Measurements from ENCODE around the gene LNX2. TPM values are rescaled to one million over a fixed set of nuclear protein-coding genes. Genes with fewer than 3 reads are reported as not detected.

LNX2 gene
- total RNA-seq (2021; fragmentation: NEBNext Ultra II Directional; extraction: Animal tissue kit (Norgen Biotek cat#: 25700)), result 1 to 10 TPM; 3.9 to 5.3 (median 5.2) TPM
- long read RNA-seq, full-length matches to known transcripts, result 1 of 3 reads
- long read RNA-seq, partial matches to known transcripts, result 0 of 3 reads
- long read RNA-seq, other reads (novel, unspliced or antisense), result 2 of 3 reads

DNA sequence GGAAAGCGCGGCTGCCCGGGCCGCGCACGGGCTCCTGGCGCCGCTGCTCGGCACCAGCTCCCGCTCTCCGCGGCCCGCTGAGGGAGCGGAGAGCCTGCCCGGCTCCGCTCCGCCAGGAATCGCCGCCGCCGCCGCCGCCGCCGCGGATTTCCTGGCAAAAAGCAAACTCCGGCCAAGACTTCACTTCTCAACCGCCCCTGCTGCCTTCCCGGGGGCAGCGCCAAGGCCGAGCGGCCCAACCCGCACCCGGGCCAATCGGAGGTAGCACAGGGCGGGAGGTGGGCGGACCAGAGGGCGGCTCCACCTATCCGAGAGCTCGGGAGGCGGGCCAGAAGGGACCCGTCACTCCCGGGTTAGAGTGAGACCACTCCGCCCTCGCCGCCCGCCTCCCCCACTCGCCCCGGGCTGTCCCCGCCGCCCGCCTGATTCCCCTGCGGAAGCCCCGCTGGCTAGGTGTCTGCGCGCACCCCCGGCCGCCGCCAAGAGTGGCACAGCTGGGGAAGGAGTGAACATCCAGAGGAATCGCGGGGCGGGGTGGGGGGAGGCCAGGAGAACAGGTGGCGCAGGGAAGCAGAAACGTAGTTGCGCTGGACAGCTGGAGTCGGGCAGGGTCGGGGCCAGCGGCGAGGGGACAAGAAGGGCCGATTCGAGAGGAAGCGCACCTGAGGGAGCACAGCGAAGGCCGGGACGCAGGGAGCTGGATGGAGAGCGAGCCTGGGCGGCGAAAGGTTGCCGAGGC, at the start of gene LNX2:
LNX2 (minus strand) TSS at position 153 of the 739 bp plus-strand sequence. CDS start 38,826 bp downstream, outside the sequence.
- TF ChIP-seq, protein P1, sequence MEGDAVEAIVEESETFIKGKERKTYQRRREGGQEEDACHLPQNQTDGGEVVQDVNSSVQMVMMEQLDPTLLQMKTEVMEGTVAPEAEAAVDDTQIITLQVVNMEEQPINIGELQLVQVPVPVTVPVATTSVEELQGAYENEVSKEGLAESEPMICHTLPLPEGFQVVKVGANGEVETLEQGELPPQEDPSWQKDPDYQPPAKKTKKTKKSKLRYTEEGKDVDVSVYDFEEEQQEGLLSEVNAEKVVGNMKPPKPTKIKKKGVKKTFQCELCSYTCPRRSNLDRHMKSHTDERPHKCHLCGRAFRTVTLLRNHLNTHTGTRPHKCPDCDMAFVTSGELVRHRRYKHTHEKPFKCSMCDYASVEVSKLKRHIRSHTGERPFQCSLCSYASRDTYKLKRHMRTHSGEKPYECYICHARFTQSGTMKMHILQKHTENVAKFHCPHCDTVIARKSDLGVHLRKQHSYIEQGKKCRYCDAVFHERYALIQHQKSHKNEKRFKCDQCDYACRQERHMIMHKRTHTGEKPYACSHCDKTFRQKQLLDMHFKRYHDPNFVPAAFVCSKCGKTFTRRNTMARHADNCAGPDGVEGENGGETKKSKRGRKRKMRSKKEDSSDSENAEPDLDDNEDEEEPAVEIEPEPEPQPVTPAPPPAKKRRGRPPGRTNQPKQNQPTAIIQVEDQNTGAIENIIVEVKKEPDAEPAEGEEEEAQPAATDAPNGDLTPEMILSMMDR (IDR thresholded peaks at IDR 0.05), result no peak; the same call in 1 of the 2 replicates
- no peaks in the 10 kb centered on the region for H3K9me3 Mint-ChIP-seq
- peak within 1 kb of the TSS; percentile 87 for H3K27ac Mint-ChIP-seq
- H3K4me3 Mint-ChIP-seq, result peak within 1 kb of the TSS; percentile 97
- peaks cover 50% of the 10 kb centered on the region for H3K4me1 Mint-ChIP-seq (ENCODE audit: low read depth)
- H3K36me3 Mint-ChIP-seq (ENCODE audit: low read depth), result peaks cover 28% of the 10 kb centered on the region
- peak; percentile 95 for DNase-seq
- H3K27me3 Mint-ChIP-seq (ENCODE audit: insufficient read depth), result peaks cover 3% of the 10 kb centered on the region

DNA sequence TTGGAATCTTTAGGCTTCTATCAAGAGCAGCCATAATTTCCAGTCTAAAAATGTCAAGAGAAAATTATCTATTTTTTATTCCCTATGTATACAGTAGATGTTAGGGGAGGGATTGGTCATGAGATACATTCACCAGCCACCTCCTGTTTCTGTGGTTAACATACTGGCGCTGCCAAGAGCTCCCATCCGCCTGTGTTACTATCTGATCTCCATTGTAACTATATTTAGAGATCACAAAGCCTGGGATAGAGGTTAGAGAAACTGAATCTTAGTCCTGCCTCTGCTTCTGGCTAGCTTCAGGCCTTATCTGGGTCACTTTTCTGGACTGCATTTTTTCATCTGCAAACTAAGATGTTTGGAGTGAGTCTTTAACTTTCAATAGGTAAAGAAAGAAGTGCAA, 47.6 kb upstream of the LNX2 start:
- Mint-ChIP-seq H3K27me3 (ENCODE audit: insufficient read depth) (no peaks in the 10 kb centered on the region), H3K27ac (no peak overlapping the region), H3K4me1 (ENCODE audit: low read depth) (no peaks in the 10 kb centered on the region), H3K36me3 (ENCODE audit: low read depth) (peaks cover 9% of the 10 kb centered on the region; the same call in 1 of the 2 replicates), H3K4me3 (no peak overlapping the region), H3K9me3 (no peaks in the 10 kb centered on the region)
- TF ChIP-seq, protein P1 (IDR thresholded peaks at IDR 0.05), result no peak
- no peak for DNase-seq

DNA sequence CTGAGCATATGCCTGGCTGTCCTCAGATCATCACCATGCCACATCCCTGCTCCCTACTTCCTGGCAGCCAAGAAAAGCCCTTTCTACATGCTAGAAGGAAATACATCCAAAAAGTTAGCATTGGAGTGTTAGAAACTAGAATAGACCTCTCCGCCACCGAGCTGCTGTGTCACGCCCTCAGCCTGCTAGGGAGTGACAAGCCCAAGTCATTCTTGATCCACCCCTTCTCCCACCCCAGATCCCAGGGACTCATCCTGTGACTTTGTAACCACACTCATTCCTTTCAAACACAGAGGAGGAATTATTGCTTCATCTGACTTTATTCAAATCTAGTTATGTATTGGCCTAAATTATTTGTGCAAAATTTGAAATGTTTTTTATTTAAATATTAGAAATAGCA, 46.6 kb upstream of the LNX2 start:
- no peak overlapping the region for H3K4me3 Mint-ChIP-seq
- no peaks in the 10 kb centered on the region for H3K4me1 Mint-ChIP-seq (ENCODE audit: low read depth)
- no peak for DNase-seq
- H3K36me3 Mint-ChIP-seq (ENCODE audit: low read depth), result peaks cover 9% of the 10 kb centered on the region; the same call in 1 of the 2 replicates
- no peaks in the 10 kb centered on the region for H3K9me3 Mint-ChIP-seq
- TF ChIP-seq, protein P1 (IDR thresholded peaks at IDR 0.05), result no peak
- H3K27ac Mint-ChIP-seq, result no peak overlapping the region
- H3K27me3 Mint-ChIP-seq (ENCODE audit: insufficient read depth), result no peaks in the 10 kb centered on the region

DNA sequence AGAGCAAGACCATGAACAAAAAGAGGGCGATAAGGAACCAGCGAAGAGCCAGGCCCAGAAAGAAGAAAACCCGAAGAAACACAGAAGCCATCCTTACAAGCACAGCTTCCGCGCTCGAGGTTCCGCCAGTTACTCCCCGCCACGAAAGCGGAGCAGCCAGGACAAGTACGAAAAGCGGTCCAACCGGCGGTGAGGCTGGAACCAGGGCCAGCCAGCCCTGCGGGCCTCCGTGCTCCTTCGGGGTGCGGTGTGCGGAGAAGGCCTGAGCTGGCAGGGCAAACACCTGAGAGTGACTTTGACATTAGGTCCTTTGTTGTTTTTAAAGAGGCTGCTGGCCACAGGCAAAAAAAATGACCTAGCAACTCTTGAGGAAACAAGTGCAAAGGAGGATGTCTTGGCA, 45.4 kb upstream of the LNX2 start:
- Mint-ChIP-seq H3K36me3 (ENCODE audit: low read depth) (peaks cover 9% of the 10 kb centered on the region), H3K9me3 (no peaks in the 10 kb centered on the region), H3K4me3 (no peak overlapping the region), H3K4me1 (ENCODE audit: low read depth) (no peaks in the 10 kb centered on the region), H3K27ac (no peak overlapping the region), H3K27me3 (ENCODE audit: insufficient read depth) (no peaks in the 10 kb centered on the region)
- no peak for DNase-seq
- TF ChIP-seq, protein P1 (IDR thresholded peaks at IDR 0.05), result no peak

DNA sequence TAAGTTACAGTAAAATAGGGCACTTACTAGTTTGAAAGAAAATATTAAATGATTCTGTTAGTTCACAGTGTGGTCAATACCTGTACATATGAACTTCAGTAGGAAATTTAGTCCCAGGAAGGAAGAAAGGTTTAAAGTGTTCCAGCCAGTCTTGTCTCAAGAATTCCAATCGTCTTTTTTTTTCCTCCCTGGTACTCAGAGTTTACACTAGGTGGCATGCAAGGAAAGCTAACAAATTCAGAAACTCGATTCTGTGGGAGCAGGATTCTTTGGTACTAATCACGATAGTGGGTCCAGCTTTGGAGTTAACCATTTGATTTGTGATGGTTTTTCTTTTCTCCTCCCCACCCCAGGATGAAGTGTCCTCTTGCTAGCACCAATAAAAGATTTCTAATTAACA, 45.0 kb upstream of the LNX2 start:
- H3K36me3 Mint-ChIP-seq (ENCODE audit: low read depth), result peaks cover 9% of the 10 kb centered on the region
- H3K27me3 Mint-ChIP-seq (ENCODE audit: insufficient read depth), result no peaks in the 10 kb centered on the region
- H3K9me3 Mint-ChIP-seq, result no peaks in the 10 kb centered on the region
- DNase-seq, result no peak
- TF ChIP-seq, protein P1 (IDR thresholded peaks at IDR 0.05), result peak; percentile 45
- H3K4me3 Mint-ChIP-seq, result no peak overlapping the region
- no peaks in the 10 kb centered on the region for H3K4me1 Mint-ChIP-seq (ENCODE audit: low read depth)
- H3K27ac Mint-ChIP-seq, result no peak overlapping the region

All from HFFc6 (cell line).